Activated CD8-positive, alpha-beta memory T cell treated with anti-CD3 and anti-CD28 coated beads for 1 hour (primary cell): ENCODE data around the gene PPP1R36.
"Not testable (repeated sequence)": the region's sequence is repeated elsewhere in the genome, so short reads cannot be mapped to it uniquely, and the experiment has no call there.

ENCODE experiments used
- DNase-seq, 2 donors: peaks; one replicate each; pipeline ENCODE4 v3.0.0-alpha.2; 2020; ENCODE audit warnings: low read depth in 1 of 2; ENCODE audit errors: extremely low read depth in 1 of 2

The PPP1R36 gene

DNA sequence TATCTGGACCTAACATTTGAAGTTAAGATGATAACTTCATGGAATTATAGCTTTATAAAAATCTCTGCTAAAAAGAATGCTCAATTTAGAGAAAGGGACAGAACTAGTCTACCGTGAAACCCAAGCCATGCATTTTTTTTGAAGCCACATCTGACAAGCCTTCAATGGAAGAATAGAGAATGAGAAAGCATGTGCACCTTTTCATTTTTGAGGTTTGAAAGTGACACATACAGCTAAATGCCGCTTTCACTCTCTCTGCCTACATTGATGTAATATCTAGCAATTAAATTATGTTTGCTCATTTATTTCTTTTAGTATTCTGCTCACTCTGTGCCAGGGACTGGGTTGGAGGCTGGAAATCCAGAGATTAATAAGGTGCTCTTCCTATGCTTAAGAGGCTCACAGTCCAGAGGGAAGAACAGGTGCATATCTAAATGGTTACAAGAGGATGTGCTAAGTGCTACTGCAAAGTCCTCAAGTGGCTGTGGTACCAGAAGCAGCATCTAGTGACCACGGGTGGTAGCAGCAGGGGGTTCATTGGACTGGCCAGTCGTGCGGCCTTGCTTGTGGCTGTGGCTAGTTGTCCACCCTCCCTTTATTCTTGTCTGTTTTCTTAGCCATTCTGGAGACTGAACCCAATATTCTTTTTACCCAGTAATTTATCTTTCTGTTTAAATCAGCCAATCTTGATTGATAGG is 60.4 kb downstream of the PPP1R36 start:
- DNase-seq: no peak

DNA sequence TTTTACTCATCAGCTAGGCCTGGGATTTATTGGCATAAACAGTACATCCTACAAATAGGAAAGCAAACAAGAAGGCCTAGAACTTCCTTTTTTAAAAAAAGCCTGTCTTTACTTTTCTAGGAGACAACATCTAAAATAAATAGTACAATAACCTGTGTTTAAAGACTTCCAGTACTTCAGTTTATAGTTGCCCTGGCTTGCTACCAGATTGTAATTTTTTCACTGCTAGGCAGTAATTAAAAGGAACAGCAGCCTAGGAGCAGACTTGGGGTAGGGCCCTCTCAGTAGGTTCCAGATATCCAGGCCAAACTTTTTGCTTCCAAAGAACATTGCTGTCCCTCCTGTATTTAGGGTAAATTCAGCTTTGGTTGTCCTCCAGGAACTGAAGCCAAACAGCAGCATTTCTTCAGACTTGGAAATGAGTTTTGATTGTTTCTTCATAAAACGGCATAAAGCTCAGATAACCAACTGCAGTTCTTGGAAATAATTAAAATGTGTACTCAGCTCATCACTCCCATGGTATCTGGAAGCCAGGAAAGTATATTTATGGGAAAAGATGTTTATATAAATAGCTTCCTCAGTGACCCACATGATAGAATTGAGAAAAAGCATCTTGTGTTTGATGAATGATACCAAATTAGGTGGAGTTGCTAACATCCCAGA is 61.7 kb downstream of the PPP1R36 start:
- no peak for DNase-seq

DNA sequence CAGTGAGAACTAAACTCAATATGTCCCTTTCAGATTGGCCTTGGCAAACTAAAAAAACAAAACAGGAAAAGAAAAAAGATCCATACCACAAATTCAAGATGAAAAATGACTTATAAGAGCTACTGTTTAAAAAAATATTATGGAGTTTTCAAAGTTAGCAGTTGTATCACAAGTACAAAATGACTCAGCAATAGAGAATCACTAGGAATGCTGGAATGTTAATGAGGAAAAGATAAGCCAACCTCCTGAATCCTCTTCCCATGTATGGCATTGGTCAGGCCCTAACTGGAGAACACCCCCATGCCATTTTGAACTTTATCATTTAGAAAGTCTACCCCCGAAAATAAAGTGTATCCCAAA is 62.2 kb downstream of the PPP1R36 start:
- DNase-seq: no peak

DNA sequence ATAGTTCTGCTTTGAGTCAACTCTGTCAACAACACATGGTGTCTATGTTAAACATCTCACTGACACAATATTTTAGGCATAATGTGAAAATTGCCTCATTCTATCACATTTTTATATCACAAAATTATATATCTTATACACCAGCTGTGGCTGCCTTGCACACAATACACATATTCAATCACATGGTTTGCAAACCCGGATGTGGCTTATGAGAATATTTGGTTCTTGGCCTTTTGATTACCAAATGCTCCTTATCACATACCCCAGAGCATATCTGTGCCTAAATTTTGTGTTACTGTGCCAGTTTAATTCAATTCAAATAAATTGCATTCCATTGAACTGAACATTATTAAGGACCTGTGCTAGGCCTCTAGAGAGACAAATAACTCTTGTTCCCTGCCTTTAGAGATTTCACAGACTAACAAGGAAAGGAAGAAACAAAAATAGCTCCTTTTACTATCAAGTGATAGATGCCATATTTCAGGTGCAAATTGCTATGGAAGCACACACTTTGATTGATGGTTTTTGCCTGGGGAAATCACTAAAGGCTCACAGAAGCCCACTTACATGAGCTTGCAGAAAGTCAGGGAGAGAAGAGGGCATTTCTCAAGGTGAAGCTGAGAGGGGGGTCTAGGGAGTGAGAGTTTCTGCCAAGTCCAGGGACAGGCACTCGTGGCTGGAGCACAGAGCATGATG is 63.4 kb downstream of the PPP1R36 start:
- no peak for DNase-seq

DNA sequence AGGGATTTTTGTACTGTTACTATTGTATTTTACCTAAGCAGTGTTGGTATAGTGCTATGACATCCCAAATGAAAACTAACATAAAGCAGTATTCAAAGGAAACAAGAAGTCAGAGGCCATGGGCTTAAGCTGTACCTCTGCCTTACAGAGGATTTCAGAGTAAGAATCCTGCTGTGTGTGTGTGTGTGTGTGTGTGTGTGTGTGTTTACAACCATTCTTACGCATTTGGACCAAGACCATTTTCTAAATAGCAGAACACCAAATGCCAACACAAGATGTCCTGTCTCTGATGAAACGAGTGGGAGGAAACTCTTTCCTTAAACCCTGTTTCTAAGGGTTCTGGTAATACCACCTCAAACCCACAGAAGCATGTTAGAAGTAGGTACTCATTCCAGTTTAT is 64.4 kb downstream of the PPP1R36 start:
- no peak for DNase-seq

DNA sequence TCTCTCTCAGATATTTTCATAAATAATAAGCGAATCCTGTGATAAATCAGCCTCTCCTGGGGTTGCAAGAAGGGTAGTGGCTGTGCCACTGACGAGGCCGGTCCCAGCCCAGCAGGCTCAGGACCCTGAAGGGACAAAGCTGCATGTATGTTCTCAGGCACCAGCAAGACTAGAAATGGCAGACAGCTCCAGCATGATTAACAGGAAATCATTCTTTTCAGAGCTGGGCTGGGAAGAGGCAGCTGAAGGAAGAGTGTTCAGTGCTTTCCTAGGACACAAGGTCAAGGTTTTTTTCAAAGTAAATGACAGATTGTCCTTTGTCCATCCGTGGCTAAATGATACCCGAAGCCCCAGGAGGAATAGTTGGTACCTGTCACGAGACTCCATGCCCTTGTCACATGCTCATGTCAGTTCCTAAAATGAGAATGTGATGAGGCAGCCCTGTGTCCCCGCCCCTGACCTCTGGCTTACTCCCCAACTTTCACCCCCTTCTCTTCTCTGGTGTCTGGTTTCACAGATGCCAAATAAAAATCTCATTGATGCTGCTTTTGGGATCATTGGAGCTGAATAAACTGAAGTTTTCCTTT is 65.1 kb downstream of the PPP1R36 start:
- DNase-seq: no peak

DNA sequence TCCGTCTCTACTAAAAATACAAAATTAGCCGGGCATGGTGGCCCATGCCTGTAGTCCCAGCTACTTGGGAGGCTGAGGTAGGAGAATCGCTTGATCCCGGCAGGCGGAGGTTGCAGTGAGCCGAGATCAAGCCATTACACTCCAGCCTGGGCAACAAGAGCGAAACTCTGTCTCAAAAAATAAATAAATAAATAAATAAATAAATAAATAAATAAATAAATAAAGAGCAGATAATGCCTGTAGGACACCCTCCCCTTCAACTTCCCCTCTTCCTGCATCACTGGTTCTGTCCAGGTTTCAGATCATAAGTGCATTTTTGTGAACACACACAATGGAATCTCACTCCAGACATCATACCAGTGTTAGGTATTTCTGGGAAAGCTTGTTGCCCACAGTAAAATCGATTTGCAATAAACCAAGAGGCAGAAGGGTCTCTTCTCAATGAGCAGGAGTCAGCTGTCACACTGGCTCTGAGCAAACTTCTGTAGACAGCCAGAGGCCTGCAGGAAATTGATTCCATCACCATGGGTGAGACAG is 68.2 kb downstream of the PPP1R36 start:
- DNase-seq: not testable (repeated sequence)

DNA sequence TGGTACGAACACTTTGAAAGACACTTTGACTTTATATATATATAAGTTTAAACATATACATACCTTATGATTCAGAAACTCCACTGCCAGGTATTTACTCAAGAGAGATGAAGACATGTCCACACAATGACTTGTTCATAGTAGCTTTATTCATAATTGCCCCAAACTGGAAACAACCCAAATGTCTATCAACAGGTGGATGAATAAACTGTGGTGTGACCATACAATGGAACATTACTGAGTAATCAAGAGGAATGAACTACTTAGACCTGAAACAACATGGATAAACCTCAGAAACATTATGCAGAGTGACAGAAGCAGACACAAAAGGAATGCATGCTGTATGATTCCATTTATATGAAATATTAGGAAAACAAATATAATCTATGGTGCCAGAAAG is 71.1 kb downstream of the PPP1R36 start:
- DNase-seq: no peak

DNA sequence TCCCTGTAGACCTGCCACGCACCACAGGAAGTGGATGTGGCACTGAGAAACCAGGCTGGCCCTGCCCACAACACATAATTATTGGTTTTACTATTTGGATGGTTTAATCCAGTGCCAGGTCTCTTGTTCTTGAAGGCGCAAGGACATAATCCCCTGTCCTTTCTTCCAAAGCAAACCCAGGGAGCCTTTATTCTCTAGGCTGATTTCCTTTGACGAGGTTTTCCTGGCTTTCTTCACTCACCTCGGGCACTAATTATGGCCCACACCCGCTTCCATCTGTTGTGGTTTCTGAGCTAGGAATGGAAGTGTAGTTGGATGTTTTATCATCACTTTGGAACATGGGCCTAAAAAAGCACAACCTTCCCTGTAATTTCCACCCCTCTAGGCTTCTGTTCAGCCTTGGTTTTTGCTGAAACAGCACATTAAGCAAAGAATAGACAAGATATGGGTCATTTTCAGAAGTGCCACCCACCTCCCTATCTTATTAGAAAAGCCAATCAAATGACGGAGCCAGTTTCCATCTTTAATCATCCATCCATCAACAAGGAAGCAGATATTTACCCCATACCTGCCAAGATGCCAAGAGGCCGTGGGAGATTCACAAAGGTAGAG is 73.9 kb downstream of the PPP1R36 start:
- no peak for DNase-seq

DNA sequence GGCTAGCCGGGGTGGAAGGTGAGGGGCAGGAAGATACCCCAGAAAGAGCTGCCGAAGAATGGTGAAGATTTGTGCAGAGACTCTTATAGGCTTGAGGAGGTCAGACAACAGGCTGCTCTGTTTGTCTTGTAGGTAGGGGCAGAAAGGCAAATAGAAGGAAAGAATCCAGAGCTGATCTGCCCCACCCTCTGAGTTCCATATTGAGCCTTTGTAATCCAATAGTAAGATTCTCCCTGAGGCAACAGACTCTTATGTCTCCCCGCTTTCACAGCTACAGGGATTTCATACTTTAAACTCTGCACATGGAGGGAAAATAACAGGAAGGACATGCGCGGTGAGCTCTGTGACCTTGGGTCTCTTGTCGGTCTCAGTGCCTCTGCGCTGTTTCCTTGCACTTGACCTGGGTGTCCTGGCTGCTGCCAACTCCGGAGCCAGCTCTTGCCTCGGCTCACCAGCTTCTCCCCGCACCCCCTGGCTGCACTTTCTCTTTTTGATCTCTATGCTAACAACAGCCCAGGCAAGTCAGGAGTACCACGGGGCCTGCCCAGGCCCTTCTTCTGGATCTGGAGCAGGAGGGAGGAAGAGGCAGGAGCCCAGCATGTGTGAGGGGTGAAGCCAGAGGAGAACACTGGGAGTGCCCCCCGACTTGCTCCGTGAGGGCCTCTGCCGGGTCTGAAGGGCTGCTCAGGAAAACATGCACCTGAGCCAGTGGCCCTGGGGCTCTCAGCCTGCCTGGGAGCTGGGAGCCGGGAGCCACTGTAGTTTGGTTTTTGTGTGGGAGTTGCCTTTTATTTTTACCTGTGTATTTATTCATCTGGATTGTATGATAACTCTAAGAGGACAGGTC is 75.8 kb downstream of the PPP1R36 start:
- DNase-seq: no peak

DNA sequence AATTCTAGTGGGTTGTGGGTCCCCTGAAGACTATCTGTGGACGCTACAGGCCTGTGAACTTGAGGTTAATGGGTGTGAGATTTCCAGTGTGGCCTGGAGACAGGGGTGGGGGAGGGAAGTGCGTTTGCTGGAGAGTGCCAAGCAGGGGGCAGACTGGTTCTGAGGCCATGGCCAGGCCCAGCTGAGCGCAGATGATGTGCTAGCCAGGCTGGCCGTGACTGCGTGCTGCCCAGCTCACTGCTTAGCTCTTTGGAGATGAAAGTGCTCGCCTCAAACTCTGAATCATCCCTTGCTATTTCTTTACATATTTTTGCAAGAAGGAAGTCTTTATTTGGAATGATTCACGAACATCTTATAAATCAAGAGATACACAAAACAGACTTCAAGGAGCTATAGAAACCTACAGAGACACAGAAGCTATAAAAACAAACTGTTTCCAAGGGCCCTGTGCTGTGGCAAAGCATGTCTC is 79.2 kb downstream of the PPP1R36 start:
- DNase-seq: no peak

DNA sequence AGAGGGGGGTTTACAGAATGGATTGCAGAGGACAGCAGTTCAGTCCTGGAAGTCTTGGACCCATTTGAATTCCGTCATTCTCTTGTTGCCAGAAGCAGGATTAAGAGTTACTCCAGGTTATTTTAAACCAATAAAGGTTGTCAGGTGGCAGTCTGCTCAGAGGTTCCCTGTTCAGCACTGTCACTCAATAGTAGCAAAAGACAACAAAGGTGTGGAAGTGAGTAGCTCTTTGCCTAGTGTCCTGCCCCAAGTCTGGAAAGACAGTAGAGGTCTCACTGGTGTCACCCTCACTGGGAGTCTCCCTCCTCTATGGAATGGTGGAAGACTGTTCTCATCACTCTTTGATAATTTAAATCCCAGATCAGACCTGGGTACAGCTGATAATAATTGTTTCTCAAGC is 81.0 kb downstream of the PPP1R36 start:
- no peak for DNase-seq

DNA sequence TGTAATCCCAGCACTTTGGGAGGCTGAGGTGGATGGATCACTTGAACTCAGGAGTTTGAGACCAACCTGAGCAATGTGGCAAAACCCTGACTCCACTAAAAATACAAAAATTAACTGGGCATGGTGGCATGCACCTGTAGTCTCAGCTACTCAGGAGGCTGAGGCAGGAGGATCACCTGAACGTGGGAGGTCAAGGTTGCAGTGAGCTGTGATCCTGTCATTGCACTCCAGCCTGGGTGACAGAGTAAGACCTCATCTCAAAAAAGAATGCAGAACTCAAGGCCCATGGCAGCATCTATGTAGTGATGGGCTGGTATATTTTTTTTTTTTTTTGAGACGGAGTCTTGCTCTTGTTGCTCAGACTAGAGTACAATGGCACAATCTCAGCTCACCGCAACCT is 81.5 kb downstream of the PPP1R36 start:
- not testable (repeated sequence) for DNase-seq

DNA sequence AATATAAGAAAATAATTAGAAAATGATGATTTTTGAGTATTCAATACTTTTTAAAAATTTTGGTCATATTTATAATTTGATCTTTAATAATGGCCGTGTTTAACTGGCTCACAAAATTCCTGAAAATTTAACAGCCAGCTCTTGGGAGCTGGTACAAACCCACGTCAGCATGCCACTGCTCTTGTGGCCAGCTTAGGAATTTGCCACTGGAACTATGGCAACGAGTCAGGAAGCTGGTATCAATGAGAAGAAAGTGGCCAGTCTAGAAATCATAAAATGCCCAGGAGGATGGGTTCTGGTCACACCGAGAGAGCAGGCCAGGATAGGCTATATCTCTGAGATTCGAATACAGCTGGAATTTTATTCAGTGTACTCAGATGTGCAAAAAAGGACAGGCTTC is 82.3 kb downstream of the PPP1R36 start:
- DNase-seq: no peak

DNA sequence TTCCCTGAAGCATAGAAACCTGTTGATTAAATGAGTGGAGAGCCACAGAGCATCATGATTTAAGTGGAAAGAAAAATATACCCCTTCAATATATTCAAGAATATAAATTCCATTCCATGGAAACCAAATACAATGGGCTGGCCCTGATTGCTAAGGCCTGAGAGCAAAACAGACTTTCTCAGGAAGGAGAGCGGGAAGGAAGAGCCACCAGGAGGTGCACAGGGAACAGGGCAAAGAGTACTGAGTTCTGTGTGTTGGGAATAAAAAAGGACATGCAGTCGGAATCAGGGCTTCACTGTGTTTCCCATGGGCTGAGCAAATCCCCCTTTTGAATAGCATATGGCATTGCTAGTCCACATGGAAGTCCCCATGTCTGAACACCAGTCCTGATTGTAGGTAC is 84.8 kb downstream of the PPP1R36 start:
- no peak for DNase-seq

DNA sequence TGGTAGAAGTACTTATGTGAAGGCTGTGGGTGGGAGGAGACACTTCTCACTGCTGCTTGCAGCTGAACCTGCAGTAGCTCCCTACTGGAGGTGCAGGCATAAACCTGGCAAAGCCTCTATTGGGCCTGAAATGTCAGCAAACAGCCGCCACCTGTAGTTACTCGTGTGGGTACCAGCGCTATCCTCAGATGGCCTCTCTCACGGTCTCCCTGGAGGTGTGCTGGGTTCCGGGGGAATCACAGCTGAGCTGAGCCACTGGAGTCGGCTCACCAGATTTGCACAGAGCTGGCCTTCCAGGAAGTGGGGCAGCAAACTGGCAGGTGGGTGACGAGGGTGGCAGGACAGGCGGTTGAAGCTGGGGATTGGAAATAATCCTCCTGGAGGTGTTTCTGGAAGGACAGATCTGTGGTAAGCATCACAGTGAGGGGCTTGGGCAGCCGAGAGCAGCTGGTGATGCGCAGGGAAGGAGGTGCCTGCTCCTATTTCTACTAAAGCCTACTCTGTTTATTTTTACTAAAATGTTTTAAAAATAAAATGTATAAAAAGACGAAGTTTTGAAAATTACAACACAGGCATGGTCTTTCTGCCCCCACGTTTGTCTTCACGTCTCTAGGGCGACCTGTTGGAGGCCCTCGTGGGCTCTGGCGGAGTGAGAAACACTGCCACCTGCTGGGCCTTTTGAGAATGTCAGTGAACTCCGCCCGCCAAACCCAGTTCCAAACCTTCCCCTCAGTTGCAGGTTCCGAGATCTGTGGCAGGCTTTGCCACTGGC is 86.6 kb downstream of the PPP1R36 start:
- peak; percentile 32 to 60 for DNase-seq

DNA sequence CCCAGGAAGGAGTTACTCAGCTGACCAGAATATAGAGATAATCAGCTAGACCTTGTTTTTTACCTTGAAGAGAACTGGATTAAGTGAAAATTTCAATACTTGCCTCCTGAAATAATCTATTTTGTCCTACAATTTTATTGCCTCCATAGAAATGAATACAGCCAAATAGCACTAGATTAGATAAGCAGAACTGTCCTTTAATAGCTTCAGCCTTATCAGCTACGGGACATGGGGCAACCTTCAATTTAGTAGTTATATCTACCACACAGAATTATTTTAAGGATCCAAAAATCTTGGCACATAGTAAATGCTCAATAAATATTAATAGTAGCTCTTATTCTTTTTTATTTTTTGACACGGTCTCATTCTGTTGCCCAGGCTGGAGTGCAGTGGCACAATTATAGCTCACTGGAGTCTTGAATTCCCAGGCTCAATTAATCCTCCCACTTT is 87.2 kb downstream of the PPP1R36 start:
- no peak for DNase-seq

DNA sequence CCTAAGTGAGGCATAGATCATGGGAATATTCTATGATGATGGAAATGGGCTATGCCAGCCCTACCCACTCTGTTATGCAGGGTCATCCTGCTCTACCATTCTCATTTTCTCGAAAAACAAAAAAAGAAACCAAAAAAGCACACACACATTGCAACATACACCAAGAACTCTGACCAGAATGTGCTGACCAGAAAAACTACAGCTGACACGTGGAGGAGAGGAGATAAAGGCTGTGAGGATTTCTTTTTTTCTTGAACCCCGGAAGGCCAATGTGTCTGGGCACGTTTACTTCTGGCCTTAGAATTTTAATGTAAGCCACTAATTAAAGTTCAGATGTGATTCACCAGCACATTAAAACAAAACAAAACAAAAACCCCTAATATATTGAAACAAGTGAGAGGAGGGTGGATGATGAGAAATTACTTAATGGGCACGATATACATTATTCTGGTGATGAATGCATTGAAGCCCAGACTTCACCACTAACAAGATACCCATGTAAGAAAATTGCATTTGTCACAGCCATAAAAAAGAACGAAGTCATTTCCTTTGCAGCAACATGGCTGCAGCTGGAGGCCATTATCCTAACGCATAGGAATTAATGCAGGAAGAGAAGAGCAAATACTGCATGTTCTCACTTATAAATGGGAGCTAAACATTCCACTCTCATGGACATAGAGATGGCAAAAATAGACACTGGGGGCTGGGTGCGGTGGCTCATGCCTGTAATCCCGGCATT is 88.1 kb downstream of the PPP1R36 start:
- DNase-seq: no peak

DNA sequence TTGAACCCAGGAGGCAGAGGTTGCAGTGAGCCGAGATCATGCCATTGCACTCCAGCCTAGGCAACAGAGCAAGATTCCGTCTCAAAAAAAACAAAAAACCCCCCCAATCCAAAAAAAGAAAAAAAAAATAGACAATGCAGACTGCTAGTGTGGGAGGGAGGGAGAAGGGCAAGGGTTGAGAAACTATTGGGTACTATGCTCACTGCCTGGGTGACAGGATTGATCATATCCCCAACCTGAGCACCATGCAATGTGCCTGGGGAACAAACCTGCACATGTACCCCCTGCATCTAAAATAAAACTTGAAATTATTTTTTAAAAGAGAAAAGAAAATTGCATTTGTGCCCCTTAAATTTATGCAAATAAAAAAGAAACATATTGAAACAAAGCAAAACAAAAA is 88.9 kb downstream of the PPP1R36 start:
- no peak for DNase-seq
